HS-5 (cell line): Measurements from ENCODE around the gene PBX2.
"Not testable (repeated sequence)": the region's sequence is repeated elsewhere in the genome, so short reads cannot be mapped to it uniquely, and the experiment has no call there.

Source experiments
- DNase-seq: peaks from one replicate; pipeline ENCODE4 v3.0.0-alpha.2; 2012; ENCODE audit warnings: low read depth

The PBX2 gene

GRCh38 chr6:32186151-32186840, 3.7 kb downstream of the PBX2 start:
- DNase-seq, result not testable (repeated sequence)

- peak; percentile 56 for DNase-seq
These were observed 4.3 kb downstream of the PBX2 start for GRCh38 chr6:32185681-32186131.

- DNase-seq, result no peak
These were observed 5.8 kb downstream of the PBX2 start, which contains the start of gene AGER for GRCh38 chr6:32184084-32184640. Gene AGER, minus strand, starts transcription at chr6:32184253. Its CDS starts 31 bp downstream, at chr6:32184222.

DNA sequence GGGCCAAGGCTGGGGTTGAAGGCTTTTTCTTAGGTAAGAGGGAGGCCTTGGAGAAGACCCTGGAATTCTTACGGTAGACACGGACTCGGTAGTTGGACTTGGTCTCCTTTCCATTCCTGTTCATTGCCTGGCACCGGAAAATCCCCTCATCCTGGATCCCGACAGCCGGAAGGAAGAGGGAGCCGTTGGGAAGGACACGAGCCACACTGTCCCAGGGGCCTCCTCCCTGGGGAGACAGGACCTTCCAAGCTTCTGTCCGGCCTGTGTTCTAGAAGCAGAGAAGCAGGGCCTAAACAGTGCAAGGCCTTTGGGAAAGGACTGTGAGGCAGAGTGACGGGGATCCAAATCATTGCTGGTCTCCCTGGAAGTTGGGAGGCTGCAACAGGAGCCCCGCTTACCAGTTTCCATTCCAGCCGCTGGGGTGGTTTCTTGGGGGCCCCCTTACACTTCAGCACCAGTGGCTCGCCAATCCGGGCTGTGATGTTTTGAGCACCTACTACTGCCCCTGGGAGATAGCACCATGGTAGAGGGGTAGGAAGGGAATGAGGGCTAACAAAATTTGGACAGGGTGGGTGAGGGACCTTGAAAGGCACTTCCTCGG, 6.4 kb downstream of the PBX2 start:
- DNase-seq, result no peak

GRCh38 chr6:32183030-32183429, 7.0 kb downstream of the PBX2 start:
- DNase-seq, result no peak

DNA sequence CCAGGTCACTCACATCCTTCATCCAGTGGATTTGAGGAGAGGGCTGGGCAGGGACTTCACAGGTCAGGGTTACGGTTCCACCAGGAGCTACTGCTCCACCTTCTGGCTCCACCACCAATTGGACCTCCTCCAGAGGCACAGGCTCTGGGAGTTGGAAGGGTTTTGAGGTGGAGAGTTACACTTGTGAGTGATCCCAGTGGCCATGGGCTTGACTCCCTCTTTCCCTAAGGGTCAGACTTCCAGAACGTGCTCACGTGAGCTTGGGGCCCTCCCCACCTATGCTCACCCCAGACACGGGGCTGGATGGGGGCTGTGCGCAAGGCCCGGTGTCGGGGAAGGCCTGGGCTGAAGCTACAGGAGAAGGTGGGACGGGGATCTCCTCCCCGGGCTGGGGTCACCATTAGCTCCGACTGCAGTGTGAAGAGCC, 7.4 kb downstream of the PBX2 start:
- DNase-seq, result no peak

- no peak for DNase-seq
These were observed 8.0 kb downstream of the PBX2 start for GRCh38 chr6:32181915-32182529.

DNA sequence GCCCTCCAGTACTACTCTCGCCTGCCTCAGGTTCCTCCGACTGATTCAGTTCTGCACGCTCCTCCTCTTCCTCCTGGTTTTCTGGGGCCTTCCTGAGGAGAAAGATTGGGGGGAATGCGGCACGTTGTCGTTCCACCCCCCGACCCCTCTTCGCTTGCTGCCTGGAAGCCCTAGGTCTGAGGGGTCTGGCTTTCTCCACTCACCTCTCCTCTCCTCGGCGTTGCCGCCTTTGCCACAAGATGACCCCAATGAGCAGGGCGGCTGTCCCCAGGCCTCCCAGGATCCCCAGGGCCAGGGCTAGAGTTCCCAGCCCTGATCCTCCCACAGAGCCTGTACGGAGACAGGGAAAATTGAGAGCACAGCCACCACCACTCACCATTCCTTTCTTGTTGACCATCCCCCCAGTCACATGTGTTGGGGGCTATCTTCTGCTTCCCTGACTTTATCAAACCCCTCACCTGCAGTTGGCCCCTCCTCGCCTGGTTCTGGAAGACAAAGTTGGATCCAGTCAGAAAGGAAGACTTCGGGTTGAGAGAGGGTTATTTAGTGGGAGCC, 8.8 kb downstream of the PBX2 start:
- DNase-seq, result no peak

GRCh38 chr6:32179766-32180405, 10.1 kb downstream of the PBX2 start:
- DNase-seq, result no peak

DNA sequence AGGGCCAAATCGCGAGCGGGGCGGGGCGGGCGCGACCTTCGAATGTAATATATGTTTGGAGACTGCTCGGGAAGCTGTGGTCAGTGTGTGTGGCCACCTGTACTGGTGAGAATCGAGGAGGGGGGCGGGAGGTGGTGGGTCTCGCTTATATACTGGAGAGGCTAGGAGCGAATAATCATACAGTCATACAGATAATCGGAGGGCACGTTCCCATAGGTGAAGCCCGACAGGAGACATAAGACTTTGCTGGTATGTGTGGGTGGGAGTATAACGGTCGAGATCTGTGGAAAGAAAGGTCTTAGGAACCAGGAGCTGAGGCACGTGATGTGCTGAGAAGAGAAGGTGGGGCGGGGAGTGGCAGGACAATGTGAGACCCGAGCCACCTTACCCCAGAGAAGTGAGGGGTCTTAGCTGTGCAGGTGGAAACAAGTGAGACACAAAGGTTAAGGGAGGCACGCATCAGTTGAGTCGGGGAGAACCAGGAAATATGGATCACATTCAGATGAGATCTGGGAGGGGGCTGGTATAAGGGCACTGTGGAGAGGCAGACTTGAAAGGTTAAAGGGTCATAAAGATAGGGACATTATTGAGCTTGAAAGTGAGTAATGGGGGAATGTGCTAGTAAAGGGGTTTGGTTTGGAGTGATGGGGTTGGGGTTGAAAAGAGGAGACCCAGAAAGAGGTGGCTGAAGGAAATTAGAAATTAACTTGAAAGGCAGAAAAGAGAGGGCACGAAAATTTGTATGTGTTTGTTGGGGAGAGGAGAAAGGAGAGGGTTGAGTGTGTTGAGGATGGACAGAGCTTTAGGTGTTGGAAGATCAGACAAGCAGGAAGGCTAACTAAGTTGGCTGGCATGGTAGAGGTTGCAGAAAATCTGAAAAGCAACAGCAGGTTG, 11.2 kb downstream of the PBX2 start:
- DNase-seq, result no peak

DNA sequence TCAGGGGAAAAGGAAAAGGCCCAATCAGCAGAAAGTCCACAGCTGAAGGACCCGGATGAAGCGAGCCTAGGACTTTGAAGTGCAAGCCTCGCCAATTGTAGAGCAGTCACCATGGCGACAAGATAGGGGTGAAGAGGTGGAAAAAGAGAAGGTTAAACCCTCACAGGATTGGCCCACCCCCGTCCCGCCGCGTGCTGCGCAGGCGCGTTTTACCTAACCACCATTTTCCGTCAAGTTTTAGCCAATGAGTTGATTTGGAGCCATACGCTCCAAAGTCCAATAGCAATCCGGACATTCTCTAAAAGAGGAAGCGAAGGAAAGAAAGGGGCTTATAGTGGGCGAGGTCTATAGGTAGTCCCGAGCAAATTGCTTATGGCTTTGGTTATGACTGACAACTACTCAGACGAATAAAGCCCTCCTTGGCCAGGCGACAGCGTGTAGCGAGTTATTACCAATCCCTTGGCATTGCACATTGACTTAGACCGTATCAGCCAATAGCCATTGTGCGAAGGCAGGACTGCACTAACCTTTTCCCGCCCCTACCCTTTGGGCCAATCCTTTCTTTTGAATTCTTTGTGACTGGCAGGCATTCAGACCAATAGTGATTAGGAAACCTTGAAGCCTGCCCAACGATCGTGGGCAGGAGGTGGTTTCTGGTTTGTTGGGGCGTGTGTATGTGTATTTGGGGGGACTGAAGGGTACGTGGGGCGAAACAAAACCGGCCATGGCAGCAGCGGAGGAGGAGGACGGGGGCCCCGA, 12.0 kb downstream of the PBX2 start, which contains the start of gene RNF5:
Gene RNF5 (plus strand): TSS at position 618 of the 759 bp plus-strand sequence. CDS start 107 bp downstream, at position 725.
- peak; percentile 100 for DNase-seq

GRCh38 chr6:32177183-32177787, 12.7 kb downstream of the PBX2 start:
- no peak for DNase-seq

DNA sequence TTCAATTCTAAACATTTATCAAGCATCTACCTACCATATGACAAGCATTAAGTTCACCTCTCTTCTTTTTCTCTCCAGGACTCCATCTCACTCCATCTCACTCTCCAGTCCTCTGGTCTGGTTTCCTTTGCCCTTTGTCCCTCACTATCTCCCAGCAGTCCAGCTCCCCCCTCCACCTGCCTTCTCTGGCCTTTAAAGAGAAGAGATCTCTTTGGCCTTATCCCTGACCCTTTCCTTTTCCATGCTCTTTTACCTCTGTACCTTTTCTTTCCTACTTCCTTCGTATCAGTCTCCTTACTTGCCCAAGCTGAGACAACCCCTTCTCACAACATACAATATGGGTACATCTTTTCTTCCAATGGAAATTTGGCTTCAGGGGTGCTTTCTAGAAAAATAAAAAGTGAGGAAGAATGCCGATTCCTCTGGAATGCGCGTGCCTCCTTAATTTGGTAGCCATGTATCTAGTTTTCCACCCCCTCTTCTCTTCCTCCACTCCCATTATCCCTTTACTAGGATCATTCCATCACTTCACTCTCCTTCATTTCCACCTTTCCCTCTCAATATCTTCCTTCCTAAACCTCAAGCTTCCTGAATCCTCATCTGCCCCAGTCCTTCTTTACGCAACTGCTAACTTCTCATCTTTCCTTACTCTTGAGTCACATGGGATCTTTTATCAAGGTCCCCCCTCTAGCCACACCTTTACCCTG, 13.4 kb downstream of the PBX2 start:
- no peak for DNase-seq

DNA sequence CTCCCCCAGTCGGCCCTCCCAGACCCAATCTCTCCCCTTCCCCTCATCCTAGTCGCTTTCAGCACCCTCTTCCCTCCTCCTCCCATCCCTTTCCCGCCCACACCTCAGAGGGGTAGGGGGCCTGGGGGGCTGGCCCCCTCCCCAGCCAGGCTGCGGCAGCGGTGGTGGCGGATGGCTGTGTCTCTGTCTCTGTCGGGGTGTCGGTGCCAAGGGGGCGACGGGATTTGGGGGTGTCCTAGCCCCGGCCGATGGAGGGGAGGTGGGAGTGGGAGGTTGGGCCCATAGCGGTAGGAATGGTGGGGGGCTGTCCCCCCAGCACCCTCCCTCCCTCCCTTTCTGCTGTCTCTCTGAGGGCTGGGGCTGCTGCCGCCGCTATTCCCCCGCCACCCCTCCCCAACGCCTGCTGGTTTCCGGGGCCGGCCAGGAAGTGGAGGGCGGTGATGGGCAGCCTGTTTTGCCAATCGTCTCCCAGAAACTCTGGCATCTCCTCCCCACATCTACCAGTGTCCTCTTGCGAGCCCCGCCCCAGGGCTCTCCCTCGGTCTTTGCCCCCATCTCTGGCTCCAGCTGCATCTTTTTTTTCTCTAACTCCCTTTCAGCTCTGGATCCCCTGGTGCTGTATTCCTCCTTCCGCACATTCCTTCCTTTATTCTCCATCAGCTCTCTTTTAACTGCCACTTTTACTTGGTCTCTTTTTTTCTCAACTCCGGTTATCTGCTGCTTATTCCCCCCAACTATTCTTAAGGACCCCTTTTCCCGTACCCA, 14.1 kb downstream of the PBX2 start, which contains the start of gene AGPAT1:
Gene AGPAT1 (minus strand): TSS at position 374 of the 765 bp plus-strand sequence. CDS start 4,588 bp downstream, outside the sequence.
- DNase-seq, result peak; percentile 86

GRCh38 chr6:32175322-32175710, 14.7 kb downstream of the PBX2 start:
- no peak for DNase-seq

DNA sequence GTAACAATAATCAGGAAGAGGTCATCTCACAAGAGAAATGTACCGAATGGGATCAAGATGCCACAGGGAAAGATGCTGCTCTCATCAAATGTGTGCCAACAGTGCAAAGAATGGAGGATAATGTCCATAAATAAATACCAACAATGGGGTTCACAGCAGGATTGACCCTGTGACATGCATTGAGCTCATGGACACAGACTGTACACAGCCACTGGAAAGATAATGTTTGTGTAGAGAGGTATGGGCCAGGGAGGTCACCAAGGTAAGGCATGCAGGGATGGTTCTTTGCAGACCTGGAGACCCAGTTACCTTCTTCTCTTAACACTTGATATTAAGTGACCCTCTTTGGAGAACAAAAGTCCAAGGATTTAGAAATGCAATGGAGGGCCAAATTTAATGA, 15.6 kb downstream of the PBX2 start:
- DNase-seq, result no peak

DNA sequence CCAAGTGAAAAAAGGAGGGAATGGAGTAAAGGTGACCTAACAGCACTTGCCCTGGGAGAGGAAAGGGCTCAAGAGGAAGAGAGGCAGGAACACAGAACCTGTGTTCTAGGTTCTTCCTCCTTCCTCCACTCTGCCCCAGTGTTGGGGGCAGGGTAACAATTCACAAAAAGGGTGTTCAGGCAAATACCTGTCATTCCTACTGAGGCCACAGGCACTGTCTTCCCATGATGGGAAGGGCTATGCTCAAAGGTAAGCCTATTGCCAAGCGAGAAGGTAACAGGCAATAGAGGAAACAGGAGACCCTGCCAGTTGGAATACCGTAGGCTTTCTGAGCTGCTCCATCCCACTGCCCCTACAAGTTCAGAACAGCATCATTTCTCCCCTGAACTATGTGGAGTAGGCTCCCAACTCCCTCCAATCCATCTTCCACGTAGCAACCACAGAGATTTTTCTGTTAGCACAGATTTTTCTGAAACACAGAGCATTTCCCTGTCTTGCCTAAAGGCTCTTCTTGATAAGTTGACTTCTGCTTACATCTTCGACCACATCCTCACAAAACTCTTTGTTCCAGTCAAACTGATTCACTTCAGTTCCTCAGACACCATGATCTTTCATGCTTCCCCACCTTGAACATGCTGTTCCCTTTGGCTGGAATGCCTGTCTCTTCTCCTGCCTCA, 16.8 kb downstream of the PBX2 start:
- no peak for DNase-seq

DNA sequence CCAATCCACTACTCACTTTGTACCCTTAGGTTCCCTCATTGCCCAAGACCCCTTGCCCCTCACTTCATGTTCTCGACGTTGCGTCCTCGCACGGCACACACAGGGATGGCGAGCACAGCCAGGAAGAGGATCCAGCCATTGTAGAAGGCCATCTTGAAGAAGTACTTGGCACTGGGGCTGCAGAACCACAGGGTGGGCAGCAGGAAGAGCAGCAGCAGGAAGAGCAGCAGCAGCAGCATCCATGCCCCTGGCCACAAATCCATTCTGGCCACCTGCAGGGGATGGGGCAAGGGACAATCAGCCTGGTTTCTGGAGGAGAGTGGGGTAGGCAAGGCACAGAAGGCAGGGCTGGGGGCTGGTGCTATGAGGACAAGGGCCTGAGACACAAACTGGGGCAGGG, 18.8 kb downstream of the PBX2 start:
- DNase-seq, result no peak
